Kasumi-1 (cell line): ENCODE measurements around the gene CDK10.
"Not testable (repeated sequence)": the region's sequence is repeated elsewhere in the genome, so short reads cannot be mapped to it uniquely, and the experiment has no call there.

ENCODE experiments used
- DNase-seq, 2 experiments: peaks; one replicate each; lab custom pipeline; 2025; lab: John Stamatoyannopoulos, UW

CDK10 gene, protein sequence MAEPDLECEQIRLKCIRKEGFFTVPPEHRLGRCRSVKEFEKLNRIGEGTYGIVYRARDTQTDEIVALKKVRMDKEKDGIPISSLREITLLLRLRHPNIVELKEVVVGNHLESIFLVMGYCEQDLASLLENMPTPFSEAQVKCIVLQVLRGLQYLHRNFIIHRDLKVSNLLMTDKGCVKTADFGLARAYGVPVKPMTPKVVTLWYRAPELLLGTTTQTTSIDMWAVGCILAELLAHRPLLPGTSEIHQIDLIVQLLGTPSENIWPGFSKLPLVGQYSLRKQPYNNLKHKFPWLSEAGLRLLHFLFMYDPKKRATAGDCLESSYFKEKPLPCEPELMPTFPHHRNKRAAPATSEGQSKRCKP

DNA sequence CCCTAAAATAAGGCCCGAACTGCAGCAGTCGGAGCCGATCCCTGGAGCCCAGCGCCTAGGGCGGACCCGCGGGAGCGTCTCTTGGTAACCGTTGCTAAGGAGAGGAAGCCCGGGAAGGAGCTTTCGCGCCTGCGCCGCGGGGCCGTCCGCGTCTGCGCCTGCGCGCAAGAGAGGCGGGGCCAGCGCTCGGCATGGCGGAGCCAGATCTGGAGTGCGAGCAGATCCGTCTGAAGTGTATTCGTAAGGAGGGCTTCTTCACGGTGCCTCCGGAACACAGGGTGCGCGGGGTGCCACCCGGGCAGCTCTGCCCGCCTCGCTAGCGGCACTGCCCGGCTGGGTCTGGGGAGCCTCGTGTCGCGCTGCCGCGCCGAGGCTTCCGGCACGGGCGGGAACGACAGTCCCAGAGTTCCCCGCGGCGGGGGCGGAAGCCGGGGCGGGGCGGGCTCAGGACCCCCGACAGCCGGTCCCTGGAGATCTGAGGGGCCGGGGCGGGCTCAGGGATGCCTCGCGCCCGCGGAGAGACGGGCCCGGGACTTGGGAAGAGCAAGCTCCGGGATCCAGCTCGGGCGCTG, at the start of gene CDK10:
Gene CDK10, plus strand, starts transcription at position 170 of the 572 bp plus-strand sequence. Its CDS starts 22 bp downstream, at position 192.
- peak; percentile 82 to 86 for DNase-seq

GRCh38 chr16:89637379-89637778, 49.1 kb upstream of the CDK10 start:
- DNase-seq, result no peak

DNA sequence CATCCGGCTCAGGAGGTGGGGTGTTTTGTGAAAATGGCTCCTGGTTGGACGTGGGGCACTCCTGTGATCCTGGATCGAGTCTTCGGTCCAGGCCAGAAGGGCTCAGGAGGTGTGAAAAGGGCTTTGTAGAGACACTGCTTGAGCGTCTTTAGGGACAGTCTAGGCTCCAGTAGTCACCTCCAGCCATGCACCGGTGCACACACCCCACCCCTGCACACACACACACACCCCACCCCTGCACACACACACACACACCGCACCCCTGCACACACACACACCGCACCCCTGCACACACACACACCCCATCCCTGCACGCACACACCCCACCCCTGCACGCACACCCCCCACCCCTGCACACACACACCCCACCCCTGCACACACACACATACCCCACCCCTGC, 48.0 kb upstream of the CDK10 start:
- no peak for DNase-seq

DNA sequence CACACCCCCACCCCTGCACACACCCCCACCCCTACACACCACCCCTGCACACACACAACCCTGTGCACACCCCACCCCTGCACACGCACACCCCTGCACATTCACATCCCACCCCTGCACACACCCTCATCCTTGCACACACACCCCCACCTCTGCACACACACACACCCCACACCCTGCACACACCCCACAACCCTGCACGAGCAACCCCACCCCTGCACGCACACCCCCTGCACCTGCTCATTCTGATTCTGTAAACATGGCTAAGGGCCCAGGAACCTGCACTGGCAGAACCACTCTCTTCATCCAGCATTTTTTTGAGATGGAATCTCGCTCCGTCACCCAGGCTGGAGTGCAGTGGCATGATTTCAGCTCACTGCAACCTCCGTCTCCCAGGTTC, 47.1 kb upstream of the CDK10 start:
- no peak for DNase-seq

DNA sequence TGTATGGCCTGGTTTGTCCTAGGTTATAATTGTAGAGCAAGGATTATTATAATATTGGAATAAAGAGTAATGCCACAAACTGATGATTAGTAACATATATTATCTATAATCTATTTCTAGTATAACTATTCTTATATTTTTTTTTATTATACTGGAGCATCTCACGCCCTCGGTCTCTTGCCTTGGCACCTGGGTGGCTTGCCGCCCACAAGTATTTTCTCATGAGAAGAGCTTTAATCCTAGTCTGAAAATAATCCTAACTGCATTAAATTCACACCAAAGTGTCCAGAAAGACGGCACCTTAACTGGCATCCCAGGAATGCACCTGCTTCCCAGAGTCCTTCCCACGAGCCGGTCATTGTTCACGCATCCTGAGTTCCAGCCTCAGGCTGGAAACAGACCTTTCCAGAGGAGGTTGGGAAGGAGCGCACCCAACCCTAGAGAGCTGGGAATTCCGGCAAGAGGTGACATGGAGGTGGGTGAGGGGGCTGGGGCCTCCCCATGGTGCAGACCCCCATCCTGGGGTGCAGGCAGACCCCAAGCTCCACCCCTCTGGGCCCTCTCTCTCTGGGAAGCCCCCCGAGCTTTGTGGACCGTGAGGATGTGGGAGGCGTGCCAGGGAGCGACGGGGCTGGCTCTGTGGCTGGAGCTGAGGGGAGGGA, 44.9 kb upstream of the CDK10 start:
- no peak for DNase-seq

GRCh38 chr16:89642574-89642973, 43.9 kb upstream of the CDK10 start:
- no peak for DNase-seq

GRCh38 chr16:89643769-89644300, 42.7 kb upstream of the CDK10 start:
- DNase-seq, result no peak

GRCh38 chr16:89645122-89645521, 41.4 kb upstream of the CDK10 start:
- DNase-seq, result no peak

DNA sequence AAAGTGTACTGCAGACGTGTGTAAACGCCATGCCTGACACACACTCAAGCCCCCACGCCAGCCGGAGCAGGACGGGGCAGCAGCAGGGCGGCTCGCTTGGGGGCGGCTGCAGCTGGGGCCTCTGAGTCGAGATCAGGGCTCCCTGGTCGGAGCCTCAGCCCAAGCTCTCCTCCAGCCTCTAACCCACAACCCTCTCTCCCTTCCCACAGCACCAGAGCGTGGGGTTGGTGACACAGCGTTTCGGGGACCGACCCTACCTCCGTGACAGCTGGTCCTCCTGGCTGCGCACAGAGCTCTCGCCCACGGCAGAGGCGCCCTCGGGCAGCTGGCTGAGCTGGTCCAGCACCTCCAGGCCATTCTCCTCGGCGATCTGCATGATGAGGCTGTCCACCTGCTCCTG, 40.2 kb upstream of the CDK10 start:
- no peak for DNase-seq

- DNase-seq, result no peak
Observed at GRCh38 chr16:89646906-89647305, 39.6 kb upstream of the CDK10 start.

GRCh38 chr16:89651584-89651983, 34.9 kb upstream of the CDK10 start:
- no peak for DNase-seq

DNA sequence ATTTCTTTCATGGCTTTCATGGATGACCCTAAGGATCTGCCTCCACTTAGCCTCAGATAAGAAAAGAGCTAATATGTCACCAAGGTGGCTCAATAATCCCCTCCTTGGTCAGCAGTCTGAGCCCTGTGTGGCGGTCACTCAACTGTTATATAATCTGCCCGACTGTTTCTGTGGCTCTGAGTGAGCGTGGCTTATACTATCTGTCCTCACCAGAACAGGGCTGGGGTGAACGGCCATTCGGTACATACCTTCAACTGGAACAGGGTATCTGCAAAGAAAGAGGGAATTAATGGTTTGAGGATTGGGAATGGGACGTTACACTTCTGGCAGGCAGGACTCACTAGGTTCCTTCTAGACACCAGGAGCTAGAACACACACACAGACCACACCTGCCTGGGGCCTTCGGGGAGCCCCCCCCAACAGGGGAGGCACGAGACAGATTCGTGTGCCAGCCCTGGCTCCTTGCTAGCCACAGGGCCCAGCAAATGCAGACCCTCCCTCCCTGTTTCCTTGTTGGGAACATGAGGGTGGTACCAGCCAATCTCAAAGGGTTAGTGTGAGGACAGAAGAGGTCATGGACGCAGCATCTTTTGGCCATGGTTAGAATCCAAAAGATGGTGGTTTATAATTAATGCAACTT, 32.7 kb upstream of the CDK10 start:
- DNase-seq, result no peak

GRCh38 chr16:89655062-89655643, 31.3 kb upstream of the CDK10 start:
- DNase-seq, result no peak

DNA sequence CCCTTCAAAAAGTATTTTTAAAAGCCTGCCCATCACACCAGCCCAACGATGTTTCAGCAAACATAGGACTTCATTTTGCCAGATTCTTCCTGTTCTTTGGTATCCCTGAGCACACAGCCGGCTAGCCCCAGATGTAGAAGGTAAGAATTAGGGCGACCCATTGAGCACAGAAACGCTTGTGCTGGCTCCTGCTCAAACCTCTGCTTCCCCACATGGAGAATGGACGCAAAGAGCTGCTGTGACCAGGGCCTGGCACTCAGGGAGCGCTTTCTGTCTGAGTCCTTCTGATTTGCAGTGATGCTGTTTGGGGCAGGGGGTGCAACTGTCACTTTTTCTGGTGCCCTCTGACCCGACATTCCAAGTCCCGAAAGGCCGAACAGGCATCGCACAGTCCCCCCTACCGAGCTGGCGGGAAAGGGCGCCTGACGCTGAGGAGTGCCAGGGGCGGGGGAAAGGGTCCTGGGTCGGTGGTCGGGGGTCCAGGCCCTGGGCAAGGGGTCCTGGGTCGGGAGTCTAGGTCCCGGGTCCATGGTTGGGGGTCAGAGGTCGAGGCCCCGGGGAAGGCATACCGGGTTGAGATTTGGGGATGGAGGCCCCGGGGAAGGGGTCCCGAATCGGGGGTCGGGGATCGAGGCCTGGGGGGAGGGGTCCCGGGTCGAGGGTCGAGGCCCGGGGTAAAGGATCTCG, 29.9 kb upstream of the CDK10 start:
- DNase-seq, result no peak

DNA sequence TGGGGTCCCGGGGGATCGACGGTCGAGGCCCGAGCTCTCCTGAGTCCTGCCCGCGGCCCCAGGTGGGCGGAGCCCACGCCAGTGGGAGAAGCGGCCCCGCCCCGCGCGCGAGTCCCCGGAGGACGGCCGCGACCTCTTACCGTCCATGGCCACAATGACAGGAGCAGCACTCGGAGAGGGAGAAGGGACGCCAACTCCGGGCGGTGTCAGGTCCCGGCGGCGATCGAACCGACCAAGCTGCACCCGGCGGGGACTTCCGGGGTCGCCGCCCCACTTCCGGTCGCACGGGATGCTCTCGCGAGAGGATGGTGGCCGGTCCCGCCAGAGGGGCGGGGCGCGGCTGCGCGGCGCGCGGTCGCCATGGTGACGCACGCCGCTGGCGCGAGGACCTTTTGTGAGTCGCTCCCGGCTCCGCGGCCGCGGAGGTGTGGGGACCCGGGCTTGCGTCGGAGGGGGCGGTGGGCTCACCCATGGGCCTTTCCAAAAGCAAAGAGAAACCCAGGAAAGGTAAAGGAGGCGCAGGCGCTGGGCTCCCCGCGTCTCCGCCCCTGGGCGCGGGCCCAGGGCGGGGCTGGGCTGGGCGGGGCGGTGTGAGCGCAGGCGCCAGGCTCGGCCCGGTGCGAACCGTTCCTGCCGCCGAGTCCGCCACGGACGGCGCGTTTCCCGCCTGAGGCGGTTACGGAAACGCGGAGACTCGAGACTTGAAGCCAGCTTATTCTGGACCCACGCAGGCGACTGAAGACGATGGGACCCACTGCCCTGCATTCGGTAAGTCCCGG, 28.9 kb upstream of the CDK10 start, which contains the start of the genes CHMP1A and SPATA33:
Gene CHMP1A, minus strand, starts transcription at position 267 of the 779 bp plus-strand sequence. Its CDS starts 120 bp downstream, at position 147.
Gene SPATA33, plus strand, starts transcription at position 395 of the 779 bp plus-strand sequence. Its CDS starts 76 bp downstream, at position 471.
- peak; percentile 54 to 61 for DNase-seq

DNA sequence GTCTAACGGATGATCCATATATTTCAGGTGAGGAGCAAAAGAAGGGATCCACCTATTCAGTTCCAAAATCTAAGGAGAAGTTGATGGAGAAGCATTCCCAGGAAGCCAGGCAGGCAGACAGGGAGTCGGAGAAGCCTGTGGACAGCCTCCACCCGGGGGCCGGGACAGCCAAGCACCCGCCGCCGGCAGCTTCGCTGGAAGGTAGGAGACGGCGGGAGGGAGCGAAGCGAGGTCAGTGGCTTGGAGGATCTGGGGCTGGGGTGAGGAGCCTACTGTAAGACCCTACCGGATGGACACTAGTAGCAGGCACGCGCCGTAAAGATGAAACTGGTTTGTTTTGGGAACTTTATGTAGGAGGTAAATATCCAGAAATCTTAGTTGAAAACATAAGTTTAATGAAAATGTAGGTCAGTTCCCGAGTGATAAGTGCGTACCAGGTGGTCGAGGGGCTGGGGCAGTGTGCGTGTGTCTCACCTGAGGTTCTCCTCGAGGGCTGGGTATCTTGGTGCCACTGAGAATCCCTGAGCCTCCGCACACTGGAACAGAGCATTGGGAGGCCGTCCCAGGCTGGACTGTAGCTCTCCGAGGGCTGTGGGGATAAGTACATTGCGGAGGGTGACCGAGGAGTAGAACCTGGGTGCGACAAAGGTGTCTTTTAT, 28.1 kb upstream of the CDK10 start:
- peak in 1 of 2 experiments; percentile 21 for DNase-seq

DNA sequence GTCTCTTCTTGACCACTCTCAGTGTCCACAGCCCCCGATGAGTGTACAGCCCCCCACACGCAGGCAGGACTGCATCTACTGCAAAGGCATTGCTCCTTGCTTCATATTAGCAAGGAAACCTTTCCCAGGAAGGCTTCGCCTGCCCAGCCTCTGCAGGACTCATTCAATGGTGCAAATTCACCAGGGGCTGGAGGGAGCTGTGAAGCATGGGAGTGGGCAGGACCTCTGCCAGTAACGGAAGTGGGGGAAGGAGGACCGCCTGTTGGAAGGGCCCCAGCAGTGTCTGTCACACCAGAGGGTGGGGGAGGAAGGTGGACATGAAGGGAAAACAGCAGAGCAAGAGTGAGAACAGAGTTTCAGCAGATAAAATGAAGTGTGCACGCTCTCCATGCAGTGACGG, 26.3 kb upstream of the CDK10 start:
- DNase-seq, result no peak

GRCh38 chr16:89661215-89661614, 25.3 kb upstream of the CDK10 start:
- DNase-seq, result no peak

DNA sequence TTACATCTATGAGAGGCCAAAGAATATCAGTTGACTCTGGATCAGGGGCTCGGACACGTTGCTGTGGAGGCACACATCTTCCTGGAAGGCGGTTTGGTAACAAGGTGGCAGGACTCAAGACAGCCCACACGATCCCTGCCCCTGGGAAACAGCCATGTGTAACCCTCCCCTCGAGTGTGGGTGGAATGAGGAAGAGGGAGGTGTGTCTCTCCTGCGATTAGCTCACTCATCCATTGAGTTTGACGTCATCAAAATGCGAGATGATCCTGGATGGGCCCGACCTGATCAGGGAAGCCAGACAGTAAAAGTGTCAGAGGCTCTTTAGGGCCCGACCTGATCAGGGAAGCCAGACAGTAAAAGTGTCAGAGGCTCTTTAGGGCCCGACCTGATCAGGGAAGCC, 22.3 kb upstream of the CDK10 start:
- not testable (repeated sequence) for DNase-seq

DNA sequence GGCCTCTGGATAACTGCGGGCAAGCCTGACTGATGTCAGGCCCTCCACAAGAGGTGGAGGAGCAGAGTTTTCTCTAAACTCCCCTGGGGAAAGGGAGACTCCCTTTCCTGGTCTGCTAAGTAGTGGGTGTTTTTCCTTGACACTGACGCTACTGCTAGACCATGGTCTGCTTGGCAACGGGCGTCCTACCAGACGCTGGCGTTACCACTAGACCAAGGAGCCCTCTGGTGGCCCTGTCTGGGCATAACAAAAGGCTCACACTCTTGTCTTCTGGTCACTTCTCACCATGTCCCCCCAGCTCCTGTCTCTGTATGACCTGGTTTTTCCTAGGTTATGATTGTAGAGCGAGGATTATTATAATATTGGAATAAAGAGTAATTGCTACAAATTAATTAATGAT, 19.5 kb upstream of the CDK10 start:
- not testable (repeated sequence) for DNase-seq
